Measurements from ENCODE around the gene PEAK3. TPM values are rescaled to one million over a fixed set of nuclear protein-coding genes. Genes with fewer than 3 reads are reported as not detected.
A peak's percentile ranks its signal among the peaks of the same experiment; 100 is the strongest.

The PEAK3 gene
- total and polyA plus RNA-seq, 2 experiments from 2014 or later: 0.15 TPM; not detected in 1

DNA sequence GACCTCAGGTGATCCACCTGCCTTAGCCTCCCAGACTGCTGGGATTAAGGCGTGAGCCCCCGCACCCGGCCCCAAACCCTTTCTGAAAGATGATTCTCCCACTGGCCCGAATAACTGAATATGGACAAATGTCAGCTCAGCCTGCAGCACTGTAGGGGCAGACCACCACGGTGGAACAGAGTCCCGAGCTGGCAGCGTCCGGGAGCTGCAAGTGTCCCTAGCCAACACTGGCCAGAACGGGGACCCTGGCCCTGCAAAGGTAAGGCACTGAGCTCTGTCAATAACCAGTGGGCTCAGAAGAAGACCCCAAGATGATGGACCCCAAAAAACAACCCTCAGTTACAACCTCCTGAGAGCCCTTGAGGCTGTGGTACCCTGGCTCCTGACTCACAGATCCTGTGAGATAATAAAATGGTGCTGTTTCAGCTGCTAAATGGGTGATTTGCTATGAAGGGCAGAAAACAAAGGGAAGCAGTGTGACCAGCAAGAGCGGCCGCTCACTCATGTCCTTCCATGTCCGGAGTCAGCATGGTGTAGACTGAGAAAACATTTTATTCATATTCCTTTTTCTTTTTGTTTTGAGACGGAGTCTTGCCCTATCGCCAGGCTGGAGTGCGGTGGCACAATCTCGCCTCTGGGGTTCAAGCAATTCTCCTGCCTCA lies 44.9 kb upstream of the PEAK3 start:
- H3K4me2 ChIP-seq: peak overlapping the region; percentile 84
- TF ChIP-seq EZH2phosphoT487 (IDR thresholded peaks at IDR 0.05; ENCODE audit: low read depth, severe bottlenecking, unreplicated experiment): no peak
- no peak for TF ChIP-seq EZH2 (IDR thresholded peaks at IDR 0.05; ENCODE audit: borderline replicate concordance)
- H3K4me1 ChIP-seq (ENCODE audit: insufficient read depth): peaks cover 26% of the 10 kb centered on the region
- H3K27me3 ChIP-seq: no peaks in the 10 kb centered on the region
- no peak for DNase-seq (ENCODE audit: low spot score)
- H4K20me1 ChIP-seq (ENCODE audit: insufficient read depth, poor library complexity, severe bottlenecking): no peaks in the 10 kb centered on the region
- H3K9me2 ChIP-seq (replicated peaks; ENCODE audit: insufficient read depth): no peaks in the 10 kb centered on the region
- H3K36me3 ChIP-seq (replicated peaks; ENCODE audit: insufficient read depth, low read depth): no peaks in the 10 kb centered on the region
- H3K4me3 ChIP-seq: no peak overlapping the region
- H3K9me3 ChIP-seq (ENCODE audit: low read depth): no peaks in the 10 kb centered on the region
- H3K27ac ChIP-seq: no peak overlapping the region
- H2AFZ ChIP-seq: no peak overlapping the region
- peaks cover 45% of the 10 kb centered on the region for H3K79me2 ChIP-seq
- WGBS (ENCODE audit: low lambda C conversion rate, missing lambda C conversion rate): 91% methylated on average over 16 of the region's 16 CpGs

DNA sequence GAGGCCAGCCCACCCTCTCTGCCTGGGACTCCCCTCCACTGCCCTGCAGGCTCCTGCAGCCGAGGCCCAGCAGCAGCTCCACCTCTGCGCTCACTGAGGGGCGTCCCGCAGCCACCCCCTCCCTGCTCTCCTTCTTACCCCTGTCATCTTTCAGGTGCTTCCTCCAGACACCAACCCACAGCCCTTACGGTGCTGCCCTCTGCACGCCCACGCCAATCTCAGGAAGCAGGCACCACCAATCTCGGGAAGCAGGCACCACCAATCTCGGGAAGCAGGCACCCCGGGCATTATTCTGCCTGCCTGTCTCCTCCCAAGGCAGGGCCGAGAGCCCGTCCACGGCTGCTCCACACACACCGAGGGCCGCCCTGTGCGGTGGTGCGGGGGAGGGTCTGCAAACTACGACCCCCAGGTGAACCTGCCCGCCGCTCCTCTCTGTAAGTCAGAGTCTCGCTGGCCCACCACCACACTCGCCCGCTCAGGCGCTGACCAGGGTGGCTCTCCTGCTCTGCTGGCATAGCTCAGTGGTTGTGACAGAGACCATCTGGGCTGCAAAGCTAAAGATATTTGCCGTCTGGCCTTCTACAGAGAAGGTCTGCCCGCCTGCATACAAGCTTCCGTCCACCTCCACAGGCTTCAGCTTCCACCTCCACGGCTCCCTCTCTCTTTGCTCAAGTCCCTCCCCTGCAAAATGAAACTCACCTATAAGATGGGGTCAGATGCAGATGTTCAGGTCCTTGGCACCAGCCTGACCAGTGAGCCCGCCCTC lies 43.5 kb upstream of the PEAK3 start:
- no peaks in the 10 kb centered on the region for H3K36me3 ChIP-seq (replicated peaks; ENCODE audit: insufficient read depth, low read depth)
- peaks cover 39% of the 10 kb centered on the region for H3K79me2 ChIP-seq
- peaks cover 15% of the 10 kb centered on the region for H3K4me1 ChIP-seq (ENCODE audit: insufficient read depth)
- H3K9me2 ChIP-seq (replicated peaks; ENCODE audit: insufficient read depth): no peaks in the 10 kb centered on the region
- H2AFZ ChIP-seq: no peak overlapping the region
- no peak for DNase-seq (ENCODE audit: low spot score)
- TF ChIP-seq, protein P1, sequence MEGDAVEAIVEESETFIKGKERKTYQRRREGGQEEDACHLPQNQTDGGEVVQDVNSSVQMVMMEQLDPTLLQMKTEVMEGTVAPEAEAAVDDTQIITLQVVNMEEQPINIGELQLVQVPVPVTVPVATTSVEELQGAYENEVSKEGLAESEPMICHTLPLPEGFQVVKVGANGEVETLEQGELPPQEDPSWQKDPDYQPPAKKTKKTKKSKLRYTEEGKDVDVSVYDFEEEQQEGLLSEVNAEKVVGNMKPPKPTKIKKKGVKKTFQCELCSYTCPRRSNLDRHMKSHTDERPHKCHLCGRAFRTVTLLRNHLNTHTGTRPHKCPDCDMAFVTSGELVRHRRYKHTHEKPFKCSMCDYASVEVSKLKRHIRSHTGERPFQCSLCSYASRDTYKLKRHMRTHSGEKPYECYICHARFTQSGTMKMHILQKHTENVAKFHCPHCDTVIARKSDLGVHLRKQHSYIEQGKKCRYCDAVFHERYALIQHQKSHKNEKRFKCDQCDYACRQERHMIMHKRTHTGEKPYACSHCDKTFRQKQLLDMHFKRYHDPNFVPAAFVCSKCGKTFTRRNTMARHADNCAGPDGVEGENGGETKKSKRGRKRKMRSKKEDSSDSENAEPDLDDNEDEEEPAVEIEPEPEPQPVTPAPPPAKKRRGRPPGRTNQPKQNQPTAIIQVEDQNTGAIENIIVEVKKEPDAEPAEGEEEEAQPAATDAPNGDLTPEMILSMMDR (IDR thresholded peaks at IDR 0.05; ENCODE audit: poor library complexity): no peak
- no peak for TF ChIP-seq EZH2phosphoT487 (IDR thresholded peaks at IDR 0.05; ENCODE audit: low read depth, severe bottlenecking, unreplicated experiment)
- no peak for TF ChIP-seq EZH2 (IDR thresholded peaks at IDR 0.05; ENCODE audit: borderline replicate concordance)
- H3K27ac ChIP-seq: no peak overlapping the region
- no peaks in the 10 kb centered on the region for H3K27me3 ChIP-seq
- H3K9me3 ChIP-seq (ENCODE audit: low read depth): no peaks in the 10 kb centered on the region
- no peak overlapping the region for H3K4me3 ChIP-seq
- no peak overlapping the region for H3K4me2 ChIP-seq
- no peaks in the 10 kb centered on the region for H4K20me1 ChIP-seq (ENCODE audit: insufficient read depth, poor library complexity, severe bottlenecking)
- WGBS (ENCODE audit: low lambda C conversion rate, missing lambda C conversion rate): 92% methylated on average over 29 of the region's 29 CpGs

DNA sequence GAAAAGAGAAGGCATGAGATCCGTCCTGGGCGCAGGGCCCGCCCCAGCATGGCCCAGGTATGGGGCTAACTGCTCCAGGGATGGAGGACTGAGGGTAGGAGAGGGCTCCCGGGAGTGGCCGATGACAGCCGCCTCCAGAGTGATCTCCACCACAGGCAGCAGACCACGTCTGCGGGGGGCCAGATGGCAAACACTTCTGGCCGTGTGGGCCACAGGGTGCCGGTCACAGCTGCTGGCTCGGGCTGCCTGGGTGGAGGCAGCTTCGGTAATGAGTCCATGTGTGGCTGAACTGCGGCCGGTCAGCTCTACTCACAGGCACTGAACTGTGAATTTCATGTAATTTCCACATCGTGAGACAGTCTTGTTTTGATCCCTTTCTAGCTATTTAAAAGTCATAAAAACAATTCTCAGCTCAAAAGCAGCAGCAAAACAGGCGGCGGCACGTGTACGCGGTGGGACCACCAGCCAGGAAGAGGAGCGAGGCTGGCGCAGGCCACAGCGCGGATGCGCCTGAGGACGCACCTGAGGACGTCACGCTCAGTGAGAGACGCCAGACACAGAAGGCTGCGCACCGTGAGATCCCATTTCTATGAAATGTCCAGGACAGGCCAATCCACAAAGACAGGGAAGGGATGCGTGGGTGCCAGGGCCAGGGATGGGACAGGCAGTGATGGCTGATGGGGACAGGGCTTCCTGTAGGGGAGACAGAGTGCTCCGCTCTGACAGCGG lies 42.4 kb upstream of the PEAK3 start:
- 93% methylated on average over 34 of the region's 34 CpGs for WGBS (ENCODE audit: low lambda C conversion rate, missing lambda C conversion rate)
- Histone ChIP-seq H4K20me1 (ENCODE audit: insufficient read depth, poor library complexity, severe bottlenecking) (no peaks in the 10 kb centered on the region), H3K4me2 (no peak overlapping the region), H2AFZ (no peak overlapping the region), H3K36me3 (replicated peaks; ENCODE audit: insufficient read depth, low read depth) (no peaks in the 10 kb centered on the region), H3K79me2 (peaks cover 28% of the 10 kb centered on the region), H3K27me3 (no peaks in the 10 kb centered on the region), H3K9me3 (ENCODE audit: low read depth) (no peaks in the 10 kb centered on the region), H3K4me1 (ENCODE audit: insufficient read depth) (peaks cover 4% of the 10 kb centered on the region), H3K9me2 (replicated peaks; ENCODE audit: insufficient read depth) (no peaks in the 10 kb centered on the region), H3K27ac (no peak overlapping the region), H3K4me3 (no peak overlapping the region)
- TF ChIP-seq, protein P1 (IDR thresholded peaks at IDR 0.05; ENCODE audit: poor library complexity): no peak
- TF ChIP-seq EZH2 (IDR thresholded peaks at IDR 0.05; ENCODE audit: borderline replicate concordance) (no peak), EZH2phosphoT487 (IDR thresholded peaks at IDR 0.05; ENCODE audit: low read depth, severe bottlenecking, unreplicated experiment) (no peak)
- no peak for DNase-seq (ENCODE audit: low spot score)

Measured in hepatocyte (in vitro differentiated cells).